ENCODE measurements around the gene FN3K.
A peak's percentile ranks its signal among the peaks of the same experiment; 100 is the strongest.
"Not testable (repeated sequence)": the region's sequence is repeated elsewhere in the genome, so short reads cannot be mapped to it uniquely, and the experiment has no call there.

Gene FN3K

DNA sequence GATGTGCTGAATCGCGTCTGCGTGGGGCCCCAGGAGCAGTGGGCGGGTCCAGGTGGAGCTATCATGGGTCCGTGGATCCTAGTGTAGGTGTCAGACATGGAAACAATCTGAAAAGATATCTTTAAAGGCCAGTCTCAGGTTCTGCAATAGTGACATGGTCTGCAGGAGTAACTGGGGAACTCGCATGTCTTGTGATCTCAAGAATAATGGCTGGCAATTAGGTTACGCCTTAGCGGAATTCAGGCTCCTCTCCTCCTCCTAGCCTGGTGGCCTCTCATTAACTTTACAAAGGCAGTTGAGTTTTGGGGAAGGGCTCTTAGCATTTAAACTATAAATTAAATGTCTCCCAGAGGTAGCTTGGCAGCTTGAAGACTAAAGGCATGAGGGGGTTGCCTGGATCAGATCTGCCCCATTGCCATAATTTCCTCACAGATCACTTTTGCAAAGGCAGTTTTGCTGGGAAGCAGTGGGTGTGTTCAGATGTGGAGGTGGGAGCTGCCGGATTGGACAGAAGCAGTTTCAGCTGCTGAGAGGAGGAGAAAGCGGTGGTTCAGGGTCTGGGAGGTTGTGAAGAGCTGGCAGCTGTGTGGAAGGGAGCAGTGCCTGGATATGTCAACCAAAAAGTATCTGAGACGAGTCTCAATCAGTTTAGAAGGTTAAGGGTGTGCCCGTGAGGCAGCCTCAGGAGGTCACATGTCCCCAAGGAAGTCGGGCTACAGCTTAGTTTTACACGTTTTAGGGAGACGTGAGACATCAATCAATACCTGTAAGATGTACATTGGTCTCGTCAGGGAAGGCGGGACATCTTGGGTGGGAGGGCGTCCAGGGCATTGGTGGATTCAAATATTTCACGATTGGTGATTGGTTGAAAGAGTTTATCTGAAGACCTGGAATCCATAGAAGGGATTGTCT lies 19.1 kb downstream of the FN3K start:
- ChIA-PET CTCF (interaction anchor here (0.8 to 1.3 kb wide), 2 partner anchors 11 to 21 kb away, joined by 3 read pairs; no protein-coding TSS in a partner anchor), POLR2A (no interaction called here)

DNA sequence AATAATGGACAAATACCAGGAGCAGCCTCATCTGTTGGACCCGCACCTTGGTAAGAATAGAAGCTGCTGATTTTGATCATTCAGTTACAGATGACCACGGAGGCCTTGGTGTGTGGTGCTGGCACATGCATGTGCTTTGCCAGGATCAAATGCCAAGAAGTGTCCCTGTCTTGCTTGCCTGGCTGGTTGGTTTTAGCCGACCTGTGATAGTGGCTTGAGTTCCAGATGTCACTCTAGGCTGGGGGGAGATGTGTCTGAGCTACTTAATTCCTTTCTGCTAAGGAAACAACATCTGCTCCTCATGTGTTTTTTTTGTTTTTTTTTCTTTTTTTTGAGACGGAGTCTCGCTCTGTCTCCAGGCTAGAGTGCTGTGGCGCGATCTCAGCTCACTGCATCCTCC lies 20.8 kb downstream of the FN3K start:
- ChIA-PET POLR2A (no interaction called here), CTCF (interaction anchor here (1.7 kb wide), 1 partner anchor 19 kb away, joined by 5 read pairs; no protein-coding TSS in a partner anchor)
- DNase-seq (ENCODE audit: extremely low spot score): no peak
- TF ChIP-seq, protein P1, sequence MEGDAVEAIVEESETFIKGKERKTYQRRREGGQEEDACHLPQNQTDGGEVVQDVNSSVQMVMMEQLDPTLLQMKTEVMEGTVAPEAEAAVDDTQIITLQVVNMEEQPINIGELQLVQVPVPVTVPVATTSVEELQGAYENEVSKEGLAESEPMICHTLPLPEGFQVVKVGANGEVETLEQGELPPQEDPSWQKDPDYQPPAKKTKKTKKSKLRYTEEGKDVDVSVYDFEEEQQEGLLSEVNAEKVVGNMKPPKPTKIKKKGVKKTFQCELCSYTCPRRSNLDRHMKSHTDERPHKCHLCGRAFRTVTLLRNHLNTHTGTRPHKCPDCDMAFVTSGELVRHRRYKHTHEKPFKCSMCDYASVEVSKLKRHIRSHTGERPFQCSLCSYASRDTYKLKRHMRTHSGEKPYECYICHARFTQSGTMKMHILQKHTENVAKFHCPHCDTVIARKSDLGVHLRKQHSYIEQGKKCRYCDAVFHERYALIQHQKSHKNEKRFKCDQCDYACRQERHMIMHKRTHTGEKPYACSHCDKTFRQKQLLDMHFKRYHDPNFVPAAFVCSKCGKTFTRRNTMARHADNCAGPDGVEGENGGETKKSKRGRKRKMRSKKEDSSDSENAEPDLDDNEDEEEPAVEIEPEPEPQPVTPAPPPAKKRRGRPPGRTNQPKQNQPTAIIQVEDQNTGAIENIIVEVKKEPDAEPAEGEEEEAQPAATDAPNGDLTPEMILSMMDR (IDR thresholded peaks at IDR 0.05; ENCODE audit: control extremely low read depth, extremely low read depth, low read depth, missing control alignments): no peak

More for the DNA sequence above, 19.1 kb downstream of the FN3K start:
- DNase-seq (ENCODE audit: extremely low spot score): no peak
- TF ChIP-seq, protein P1 (IDR thresholded peaks at IDR 0.05; ENCODE audit: control extremely low read depth, extremely low read depth, low read depth, missing control alignments): no peak

- ChIA-PET POLR2A (no interaction called here), CTCF (interaction anchor here (0.9 to 2.2 kb wide), 5 partner anchors 10 to 103 kb away, joined by 3 to 9 read pairs (median 7); no protein-coding TSS in a partner anchor)
- TF ChIP-seq, protein P1 (IDR thresholded peaks at IDR 0.05; ENCODE audit: control extremely low read depth, extremely low read depth, low read depth, missing control alignments): no peak
- DNase-seq (ENCODE audit: extremely low spot score): no peak
These were observed 30.0 kb downstream of the FN3K start for GRCh38 chr17:82765371-82765770.

DNA sequence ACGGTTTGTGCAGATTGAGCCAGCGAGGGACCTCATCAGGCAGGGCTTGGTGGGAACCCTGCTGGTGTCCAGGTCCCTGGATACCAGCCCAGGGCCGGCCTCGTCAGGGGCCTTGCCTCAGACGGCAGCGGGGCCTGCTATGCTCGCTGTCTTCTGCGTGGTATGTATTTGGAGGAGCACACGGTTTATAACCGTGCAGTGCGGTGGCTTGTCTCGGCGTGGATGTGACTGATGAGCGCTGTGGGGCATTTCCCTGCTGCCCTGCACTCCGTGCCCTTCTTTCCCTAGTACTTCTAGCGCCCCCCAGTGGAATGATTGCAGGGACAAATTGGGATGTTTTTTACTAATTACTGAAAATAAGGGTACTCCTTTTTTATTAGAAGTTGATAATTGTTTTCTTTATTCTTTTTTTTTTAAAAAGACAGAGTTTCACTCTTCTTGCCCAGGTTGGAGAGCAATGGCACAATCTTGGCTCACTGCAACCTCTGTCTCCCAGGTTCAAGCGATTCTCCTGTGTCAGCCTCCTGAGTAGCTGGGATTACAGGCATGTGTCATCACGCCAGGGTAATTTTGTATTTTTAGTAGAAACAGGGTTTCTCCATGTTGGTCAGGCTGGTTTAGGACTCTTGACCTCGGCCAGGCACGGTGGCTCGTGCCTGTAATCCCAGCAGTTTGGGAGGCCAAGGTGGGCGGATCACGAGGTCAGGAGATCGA lies 31.8 kb downstream of the FN3K start:
- CTCF ChIA-PET: interaction anchor here (0.7 to 2.9 kb wide), 9 partner anchors 9 to 100 kb away, joined by 3 to 17 read pairs (median 4); no protein-coding TSS in a partner anchor
- DNase-seq (ENCODE audit: extremely low spot score): peak; percentile 67
- POLR2A ChIA-PET: no interaction called here
- TF ChIP-seq, protein P1 (IDR thresholded peaks at IDR 0.05; ENCODE audit: control extremely low read depth, extremely low read depth, low read depth, missing control alignments): peak; percentile 58

GRCh38 chr17:82769041-82769440 lies 33.6 kb downstream of the FN3K start:
- ChIA-PET POLR2A (no interaction called here), CTCF (interaction anchor here (1.7 to 2.9 kb wide), 3 partner anchors 10 to 101 kb away, joined by 4 to 17 read pairs (median 5); no protein-coding TSS in a partner anchor)
- TF ChIP-seq, protein P1 (IDR thresholded peaks at IDR 0.05; ENCODE audit: control extremely low read depth, extremely low read depth, low read depth, missing control alignments): no peak
- no peak for DNase-seq (ENCODE audit: extremely low spot score)

DNA sequence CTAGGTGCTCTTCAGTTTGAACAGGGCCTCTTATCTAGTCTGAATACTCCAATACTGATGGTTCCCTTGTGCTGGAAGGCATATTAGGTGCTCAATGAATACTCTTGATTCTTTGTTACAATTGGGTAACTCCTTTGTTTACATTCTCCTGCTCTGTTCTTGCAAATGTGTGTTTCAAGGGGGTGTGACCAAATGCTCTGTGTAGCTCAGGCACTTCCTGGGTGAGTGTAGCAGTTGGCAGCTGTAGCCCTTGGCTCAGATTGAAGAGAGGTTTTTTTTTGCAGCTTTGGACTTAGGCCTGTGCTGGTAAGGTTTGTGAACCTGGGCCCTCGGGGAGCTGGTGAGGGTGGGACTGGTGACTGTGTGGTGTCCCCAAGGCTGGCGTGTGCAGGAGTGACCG lies 36.6 kb downstream of the FN3K start:
- ChIA-PET CTCF (interaction anchor here (3.0 to 3.1 kb wide), 2 partner anchors 9 to 103 kb away, joined by 14 to 17 read pairs; no protein-coding TSS in a partner anchor), POLR2A (no interaction called here)

DNA sequence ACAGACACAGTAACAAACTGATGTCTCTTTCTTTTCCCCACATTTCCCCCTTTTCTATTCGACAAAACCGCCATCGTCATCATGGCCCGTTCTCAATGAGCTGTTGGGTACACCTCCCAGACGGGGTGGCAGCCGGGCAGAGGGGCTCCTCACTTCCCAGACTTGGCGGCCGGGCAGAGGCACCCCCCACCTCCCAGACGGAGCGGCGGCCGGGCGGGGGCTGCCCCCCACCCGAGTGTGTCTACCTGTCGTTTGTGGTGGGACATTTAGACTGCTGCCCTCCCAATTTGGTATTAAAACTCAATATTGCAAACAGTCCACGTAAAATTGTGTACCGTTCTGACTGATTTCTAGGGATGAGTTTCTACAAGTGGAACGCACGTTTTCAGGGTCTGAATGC lies 39.0 kb downstream of the FN3K start:
- DNase-seq (ENCODE audit: extremely low spot score); POLR2A ChIA-PET: not testable (repeated sequence)
- CTCF ChIA-PET: interaction anchor here (1.2 to 2.9 kb wide), 3 partner anchors 18 to 110 kb away, joined by 3 to 15 read pairs (median 5); no protein-coding TSS in a partner anchor

More for the DNA sequence above, 36.6 kb downstream of the FN3K start:
- TF ChIP-seq, protein P1 (IDR thresholded peaks at IDR 0.05; ENCODE audit: control extremely low read depth, extremely low read depth, low read depth, missing control alignments): no peak
- no peak for DNase-seq (ENCODE audit: extremely low spot score)
